HepG2 (cell line): Measurements from ENCODE around the gene SPOP. TPM values are rescaled to one million over a fixed set of nuclear protein-coding genes. Genes with fewer than 3 reads are reported as not detected.

Experiments used
- BRD4 ChIP-seq: sonication (generic); formaldehyde crosslinking; IDR thresholded peaks from 2 replicates; pipeline ENCODE4 v1.4.0; 2020; ENCODE audit warnings: missing genetic modification reagents
- CEBPB ChIP-seq: IDR thresholded peaks from 2 replicates; pipeline ENCODE4 v1.6.1; 2011; ENCODE audit warnings: low read depth, low read length, improper control_type of control experiment, borderline replicate concordance
- CENPT ChIP-seq: sonication (generic); formaldehyde crosslinking; IDR thresholded peaks from 2 replicates; pipeline ENCODE4 v1.8.0; 2022; ENCODE audit warnings: low read depth, mild to moderate bottlenecking, moderate library complexity, missing genetic modification reagents
- GTF3A ChIP-seq: sonication (generic); formaldehyde crosslinking; conservative IDR thresholded peaks from 2 replicates; pipeline ENCODE4 v1.4.0; 2020; ENCODE audit warnings: mild to moderate bottlenecking, missing genetic modification reagents
- HDAC1 ChIP-seq: sonication (generic); formaldehyde crosslinking; IDR thresholded peaks from 2 replicates; pipeline ENCODE4 v1.5.1; 2020; ENCODE audit warnings: mild to moderate bottlenecking, missing genetic modification reagents
- JUND ChIP-seq: sonication (generic); formaldehyde crosslinking; IDR thresholded peaks from 2 replicates; pipeline ENCODE4 v1.8.0; 2022; ENCODE audit warnings: mild to moderate bottlenecking, missing genetic modification reagents
- KMT2B ChIP-seq: IDR thresholded peaks from 2 replicates; pipeline ENCODE4 v1.6.1; 2016; ENCODE audit warnings: missing genetic modification reagents, missing compliant biosample characterization
- LCORL ChIP-seq, 2 experiments: fragments of 450-650 bp in 1 of 2; sonication (generic) in 1 of 2; formaldehyde crosslinking in 1 of 2; IDR thresholded peaks; 2 replicates each; pipeline versions ENCODE4 v1.5.0 to v1.6.1; 2017 to 2020; ENCODE audit warnings: antibody characterized with exemption in 1 of 2, missing genetic modification reagents in 1 of 2
- MBD4 ChIP-seq: IDR thresholded peaks from 2 replicates; pipeline ENCODE4 v1.6.1; 2012; ENCODE audit warnings: low read length, inconsistent platforms, borderline replicate concordance
- NAIF1 ChIP-seq: sonication (generic); formaldehyde crosslinking; IDR thresholded peaks from 2 replicates; pipeline ENCODE4 v1.5.0; 2020; ENCODE audit warnings: mild to moderate bottlenecking, missing genetic modification reagents, borderline replicate concordance
- PATZ1 ChIP-seq: sonication (generic); formaldehyde crosslinking; IDR thresholded peaks from 2 replicates; pipeline ENCODE4 v1.4.0; 2020; ENCODE audit warnings: missing genetic modification reagents
- PAWR ChIP-seq: sonication (generic); formaldehyde crosslinking; IDR thresholded peaks from 2 replicates; pipeline ENCODE4 v1.4.0; 2020; ENCODE audit warnings: missing genetic modification reagents, mild to moderate bottlenecking, borderline replicate concordance
- POLR2AphosphoS2 ChIP-seq: IDR thresholded peaks from 2 replicates; pipeline ENCODE4 v1.6.1; 2011; ENCODE audit warnings: low read depth, low read length, improper control_type of control experiment
- RAD51 ChIP-seq: fragments of 450-650 bp; IDR thresholded peaks from 2 replicates; pipeline ENCODE4 v1.6.1; 2016; ENCODE audit warnings: borderline replicate concordance
- REL ChIP-seq: sonication (generic); formaldehyde crosslinking; conservative IDR thresholded peaks from 2 replicates; pipeline ENCODE4 v1.8.0; 2022; ENCODE audit warnings: mild to moderate bottlenecking, missing genetic modification reagents, moderate library complexity
- SAP130 ChIP-seq: IDR thresholded peaks from 2 replicates; pipeline ENCODE4 v1.6.1; 2016; ENCODE audit warnings: low read depth
- SOX5 ChIP-seq: IDR thresholded peaks from 2 replicates; pipeline ENCODE4 v1.6.1; 2016; ENCODE audit warnings: borderline replicate concordance
- SP1 ChIP-seq, 2 experiments: fragments of 450-650 bp in 1 of 2; sonication (generic) in 1 of 2; formaldehyde crosslinking in 1 of 2; IDR thresholded peaks; 2 replicates each; pipeline versions ENCODE4 v1.4.0 to v1.6.1; 2016 to 2020; ENCODE audit warnings: missing genetic modification reagents in 1 of 2
- STAG1 ChIP-seq: sonication (generic); formaldehyde crosslinking; IDR thresholded peaks from 2 replicates; pipeline ENCODE4 v1.4.0; 2020; ENCODE audit warnings: missing genetic modification reagents
- TCF7 ChIP-seq: sonication (generic); IDR thresholded peaks from 2 replicates; pipeline ENCODE4 v1.6.1; 2016; ENCODE audit warnings: antibody characterized with exemption, low read depth
- ZFX ChIP-seq: sonication (generic); formaldehyde crosslinking; IDR thresholded peaks from 2 replicates; pipeline ENCODE4 v1.4.0; 2020; ENCODE audit warnings: mild to moderate bottlenecking, low read depth, missing genetic modification reagents, moderate library complexity
- ZFY ChIP-seq: sonication (generic); formaldehyde crosslinking; IDR thresholded peaks from 2 replicates; pipeline ENCODE4 v1.4.0; 2020; ENCODE audit warnings: missing genetic modification reagents
- ZNF326 ChIP-seq: sonication (generic); formaldehyde crosslinking; IDR thresholded peaks from 2 replicates; pipeline ENCODE4 v1.4.0; 2020; ENCODE audit warnings: missing genetic modification reagents, borderline replicate concordance
- ZNF354B ChIP-seq: sonication (generic); formaldehyde crosslinking; IDR thresholded peaks from 2 replicates; pipeline ENCODE4 v1.8.0; 2022; ENCODE audit warnings: mild to moderate bottlenecking, missing genetic modification reagents
- ZNF672 ChIP-seq: sonication (generic); formaldehyde crosslinking; IDR thresholded peaks from 2 replicates; pipeline ENCODE4 v1.8.1; 2022; ENCODE audit warnings: missing genetic modification reagents
- ZNF720 ChIP-seq: sonication (generic); formaldehyde crosslinking; IDR thresholded peaks from 2 replicates; pipeline ENCODE4 v1.4.0; 2020; ENCODE audit warnings: missing genetic modification reagents
- polyA plus RNA-seq, 8 experiments: library from polyadenylated mRNA; depleted of rRNA in 3 of 8; stranded (reverse) in 7 of 8; unstranded in 1 of 8; fragments of >200 nt; fragmentation: Illumina TruSeq in 4 of 8; extraction: Trizol in 4 of 8; gene quantifications; 2 replicates each; pipeline versions ENCODE4 v1.2.1 to v1.2.3, GENCODE V29; 2011 to 2016; ENCODE audit warnings: low read depth in 4 of 8, missing spikeins in 1 of 8, mixed read lengths in 1 of 8; ENCODE audit not compliant: insufficient read depth in 1 of 8
- total RNA-seq, 5 experiments: library from RNA; depleted of rRNA; stranded (reverse); fragments of >200 nt; fragmentation: Illumina TruSeq; extraction: Trizol; gene quantifications; 2 replicates each; pipeline ENCODE4 v1.2.3, GENCODE V29; 2016; ENCODE audit warnings: low read depth in 1 of 5
- TF ChIP-seq, protein P1 (sequence below): IDR thresholded peaks from 2 replicates; pipeline ENCODE4 v1.6.1; 2018; ENCODE audit warnings: missing genetic modification reagents, mild to moderate bottlenecking, missing compliant biosample characterization
- TF ChIP-seq, protein P2 (sequence below): conservative IDR thresholded peaks from 2 replicates; pipeline ENCODE4 v1.6.1; 2018; ENCODE audit warnings: missing genetic modification reagents

SPOP gene
- total and polyA plus RNA-seq, 2 of the 13 experiments (the other 11 are each of a cell fraction or from before 2014, with no cell fraction given) = 52.8 to 60.8 TPM

- TF ChIP-seq PAWR (CRISPR knock-in tag) = no peak
- TF ChIP-seq ZNF354B (CRISPR knock-in tag) = no peak
- TF ChIP-seq JUND = no peak
- TF ChIP-seq CEBPB = no peak
- no peak for TF ChIP-seq POLR2AphosphoS2
- TF ChIP-seq ZFX (CRISPR knock-in tag) = 0 out of 2 replicates have a peak, but pooled peaks have one; percentile 7
- TF ChIP-seq, protein P1, sequence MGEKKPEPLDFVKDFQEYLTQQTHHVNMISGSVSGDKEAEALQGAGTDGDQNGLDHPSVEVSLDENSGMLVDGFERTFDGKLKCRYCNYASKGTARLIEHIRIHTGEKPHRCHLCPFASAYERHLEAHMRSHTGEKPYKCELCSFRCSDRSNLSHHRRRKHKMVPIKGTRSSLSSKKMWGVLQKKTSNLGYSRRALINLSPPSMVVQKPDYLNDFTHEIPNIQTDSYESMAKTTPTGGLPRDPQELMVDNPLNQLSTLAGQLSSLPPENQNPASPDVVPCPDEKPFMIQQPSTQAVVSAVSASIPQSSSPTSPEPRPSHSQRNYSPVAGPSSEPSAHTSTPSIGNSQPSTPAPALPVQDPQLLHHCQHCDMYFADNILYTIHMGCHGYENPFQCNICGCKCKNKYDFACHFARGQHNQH (CRISPR knock-in tag) = peak; percentile 26; the same call in 1 of the 2 replicates
- TF ChIP-seq GTF3A (CRISPR knock-in tag) = no peak
- no peak for TF ChIP-seq NAIF1 (CRISPR knock-in tag)
- TF ChIP-seq REL (CRISPR knock-in tag) = no peak
- TF ChIP-seq ZNF326 (CRISPR knock-in tag) = no peak
- no peak for TF ChIP-seq RAD51
- no peak for TF ChIP-seq SP1 (IDR thresholded peaks at IDR 0.05)
- TF ChIP-seq SP1 (CRISPR knock-in tag; IDR thresholded peaks at IDR 0.05) = peak; percentile 50; the same call in 1 of the 2 replicates
- TF ChIP-seq PATZ1 (CRISPR knock-in tag) = peak; percentile 58; the same call in 1 of the 2 replicates
- 0 out of 2 replicates have a peak, but pooled peaks have one; percentile 4 for TF ChIP-seq TCF7
- TF ChIP-seq CENPT (CRISPR knock-in tag) = no peak
- TF ChIP-seq ZNF720 (CRISPR knock-in tag) = no peak
- TF ChIP-seq SOX5 = no peak
- no peak for TF ChIP-seq BRD4 (CRISPR knock-in tag)
- no peak for TF ChIP-seq LCORL (IDR thresholded peaks at IDR 0.05)
- 0 out of 2 replicates have a peak, but pooled peaks have one; percentile 4 for TF ChIP-seq LCORL (CRISPR knock-in tag; IDR thresholded peaks at IDR 0.05)
- TF ChIP-seq SAP130 (CRISPR knock-in tag) = peak; percentile 37
- 0 out of 2 replicates have a peak, but pooled peaks have one; percentile 33 for TF ChIP-seq ZFY
- TF ChIP-seq STAG1 = no peak
- no peak for TF ChIP-seq ZNF672
- TF ChIP-seq MBD4 = no peak
- TF ChIP-seq HDAC1 (CRISPR knock-in tag) = 0 out of 2 replicates have a peak, but pooled peaks have one; percentile 42
- TF ChIP-seq, protein P2, sequence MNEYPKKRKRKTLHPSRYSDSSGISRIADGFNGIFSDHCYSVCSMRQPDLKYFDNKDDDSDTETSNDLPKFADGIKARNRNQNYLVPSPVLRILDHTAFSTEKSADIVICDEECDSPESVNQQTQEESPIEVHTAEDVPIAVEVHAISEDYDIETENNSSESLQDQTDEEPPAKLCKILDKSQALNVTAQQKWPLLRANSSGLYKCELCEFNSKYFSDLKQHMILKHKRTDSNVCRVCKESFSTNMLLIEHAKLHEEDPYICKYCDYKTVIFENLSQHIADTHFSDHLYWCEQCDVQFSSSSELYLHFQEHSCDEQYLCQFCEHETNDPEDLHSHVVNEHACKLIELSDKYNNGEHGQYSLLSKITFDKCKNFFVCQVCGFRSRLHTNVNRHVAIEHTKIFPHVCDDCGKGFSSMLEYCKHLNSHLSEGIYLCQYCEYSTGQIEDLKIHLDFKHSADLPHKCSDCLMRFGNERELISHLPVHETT (CRISPR knock-in tag) = 0 out of 2 replicates have a peak, but pooled peaks have one; percentile 13
- peak; percentile 40; the same call in 1 of the 2 replicates for TF ChIP-seq KMT2B (CRISPR knock-in tag)
These were observed 101.6 kb downstream of the SPOP start (continued) for GRCh38 chr17:49576088-49576916.
